Ovary (tissue), 3 donors: ENCODE measurements around the gene CDH23.

Experiments used
- POLR2A ChIP-seq: fragments of 450-650 bp; IDR thresholded peaks from one replicate; pipeline ENCODE4 v1.6.1; 2017; ENCODE audit warnings: antibody characterized with exemption, mild to moderate bottlenecking, moderate library complexity
- TF ChIP-seq, protein P1 (sequence below), 3 donors: fragments of 450-650 bp in 2 of 3; fragments of 200-600 bp in 1 of 3; IDR thresholded peaks; one replicate each; pipeline versions ENCODE4 v1.5.1 to v1.8.0; 2016 to 2022; ENCODE audit warnings: antibody characterized with exemption in 3 of 3, mild to moderate bottlenecking in 1 of 3
- donor health status: DM: no; HTN: no; CAD: no.

- TF ChIP-seq, protein P1, sequence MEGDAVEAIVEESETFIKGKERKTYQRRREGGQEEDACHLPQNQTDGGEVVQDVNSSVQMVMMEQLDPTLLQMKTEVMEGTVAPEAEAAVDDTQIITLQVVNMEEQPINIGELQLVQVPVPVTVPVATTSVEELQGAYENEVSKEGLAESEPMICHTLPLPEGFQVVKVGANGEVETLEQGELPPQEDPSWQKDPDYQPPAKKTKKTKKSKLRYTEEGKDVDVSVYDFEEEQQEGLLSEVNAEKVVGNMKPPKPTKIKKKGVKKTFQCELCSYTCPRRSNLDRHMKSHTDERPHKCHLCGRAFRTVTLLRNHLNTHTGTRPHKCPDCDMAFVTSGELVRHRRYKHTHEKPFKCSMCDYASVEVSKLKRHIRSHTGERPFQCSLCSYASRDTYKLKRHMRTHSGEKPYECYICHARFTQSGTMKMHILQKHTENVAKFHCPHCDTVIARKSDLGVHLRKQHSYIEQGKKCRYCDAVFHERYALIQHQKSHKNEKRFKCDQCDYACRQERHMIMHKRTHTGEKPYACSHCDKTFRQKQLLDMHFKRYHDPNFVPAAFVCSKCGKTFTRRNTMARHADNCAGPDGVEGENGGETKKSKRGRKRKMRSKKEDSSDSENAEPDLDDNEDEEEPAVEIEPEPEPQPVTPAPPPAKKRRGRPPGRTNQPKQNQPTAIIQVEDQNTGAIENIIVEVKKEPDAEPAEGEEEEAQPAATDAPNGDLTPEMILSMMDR (IDR thresholded peaks at IDR 0.05): no peak
- no peak for TF ChIP-seq POLR2A
Measured at GRCh38 chr10:71799112-71799511, 402.4 kb downstream of the CDH23 start.
